GM12873 (cell line): ENCODE results near the gene PCBD1.

ENCODE experiments used
- CTCF ChIP-seq: IDR thresholded peaks from 2 replicates; pipeline ENCODE4 v1.5.1; 2012; ENCODE audit warnings: low read depth, mild to moderate bottlenecking, moderate library complexity, low read length, control low read depth; ENCODE audit not compliant: insufficient read depth; ENCODE audit errors: missing control alignments

The PCBD1 gene

GRCh38 chr10:70887804-70888800, at the start of gene PCBD1:
PCBD1 (minus strand) TSS chr10:70888565; CDS start chr10:70888533, 32 bp downstream.
- no peak for TF ChIP-seq CTCF

- no peak for TF ChIP-seq CTCF
Observed at GRCh38 chr10:70937661-70938060, 49.3 kb upstream of the PCBD1 start.

DNA sequence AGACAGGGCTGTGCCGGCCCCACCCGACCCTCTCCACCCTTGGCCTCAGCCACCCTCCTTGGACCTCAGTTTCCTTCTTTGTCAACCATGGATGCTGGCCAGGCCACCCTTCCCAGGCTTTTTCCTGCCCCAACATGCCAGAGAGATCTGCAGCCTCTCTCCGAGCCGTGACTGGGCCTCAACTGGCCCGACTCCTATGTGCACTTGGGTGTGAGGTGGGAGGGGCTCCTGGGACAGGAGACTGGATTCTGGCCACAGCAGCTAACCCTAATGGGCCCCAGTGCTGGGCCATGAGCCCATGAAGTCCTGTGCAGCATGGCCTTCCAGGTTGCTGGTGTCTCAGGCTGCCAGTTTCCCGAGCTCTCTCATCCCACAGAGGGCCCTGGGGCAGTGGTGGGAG, 47.7 kb upstream of the PCBD1 start:
- no peak for TF ChIP-seq CTCF

- TF ChIP-seq CTCF = no peak
Observed at GRCh38 chr10:70935631-70936030, 47.3 kb upstream of the PCBD1 start.

- no peak for TF ChIP-seq CTCF
Observed at GRCh38 chr10:70935125-70935625, 46.8 kb upstream of the PCBD1 start.

DNA sequence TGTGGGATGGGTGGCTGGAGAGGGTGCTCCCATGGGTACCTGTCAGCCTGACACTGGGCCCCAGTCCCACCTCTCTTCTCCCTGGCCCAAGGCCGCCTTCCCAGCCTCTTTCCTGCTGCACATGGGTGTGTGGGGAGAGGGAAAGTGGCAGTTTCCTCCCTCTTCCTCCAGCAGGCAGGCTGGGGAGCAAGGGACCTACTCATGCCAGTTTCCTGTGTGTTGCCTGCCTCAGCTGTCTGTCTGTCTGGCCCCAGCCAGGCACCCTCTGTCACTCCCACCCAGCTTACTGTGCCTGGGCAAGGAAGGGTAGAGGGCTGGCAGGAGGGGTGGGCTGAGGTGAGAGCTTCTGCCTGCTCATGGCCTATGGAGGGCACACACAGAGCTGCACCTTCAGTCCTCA, 46.3 kb upstream of the PCBD1 start:
- TF ChIP-seq CTCF = no peak

GRCh38 chr10:70932392-70933196, 44.2 kb upstream of the PCBD1 start:
- TF ChIP-seq CTCF = no peak
